ENCODE data around the gene AUTS2. TPM values are rescaled to one million over a fixed set of nuclear protein-coding genes. Genes with fewer than 3 reads are reported as not detected.

The AUTS2 gene
- total and polyA plus RNA-seq, 9 of the 15 experiments (the other 6 are each of a cell fraction or from before 2014, with no cell fraction given) = 0.58 TPM; not detected in 8

GRCh38 chr7:70574314-70574834 lies 976.1 kb downstream of the AUTS2 start:
- H3K36me3 ChIP-seq (ENCODE audit: control insufficient read depth, insufficient read depth, low read length) = no peaks in the 10 kb centered on the region
- POLR2A ChIA-PET = interaction anchor here (0.6 to 0.8 kb wide), 3 partner anchors 10 to 756 kb away, joined by 3 read pairs; no protein-coding TSS in a partner anchor
- intact Hi-C loops (cut with micrococcal nuclease) (no loop called here), in situ Hi-C loops (cut with MboI) (no loop called here)
- H4K20me1 ChIP-seq (replicated peaks; ENCODE audit: control insufficient read depth, insufficient read depth, low read length) = 0 out of 2 replicates have a peak, but pooled peaks cover under 1% of the 10 kb centered on the region
- WGBS (ENCODE audit: insufficient coverage, low coverage, missing lambda C conversion rate) = 6% methylated on average over 5 of the region's 5 CpGs
- no peak overlapping the region for H3K27ac ChIP-seq (ENCODE audit: extremely low read depth, low read depth, low read length)
- DNase-seq (ENCODE audit: extremely low read depth in 1 of 4, low spot score in 3 of 4) (no peak), FAIRE-seq (no peak), ATAC-seq (no peak)
- H3K4me1 ChIP-seq (replicated peaks in 1 of 2; ENCODE audit: control insufficient read depth in 2 of 2, insufficient read depth in 2 of 2, low read length in 2 of 2) = peaks cover 0 to 12% of the 10 kb centered on the region in 2 experiments; a peak in 3 of 5 replicates
- no TSS peak for BruUV-seq (replicated peaks)
- H3K9me3 ChIP-seq (replicated peaks; ENCODE audit: control insufficient read depth, insufficient read depth, low read depth, low read length) = no peaks in the 10 kb centered on the region
- no peaks in the 10 kb centered on the region for H3K9me1 ChIP-seq (ENCODE audit: control insufficient read depth, insufficient read depth, low read length)
- H3K9ac ChIP-seq (ENCODE audit: insufficient read depth in 1 of 2, low read depth in 2 of 2, low read length in 2 of 2) = no peak overlapping the region
- no peaks in the 10 kb centered on the region for H3K27me3 ChIP-seq (ENCODE audit: control insufficient read depth in 2 of 2, insufficient read depth in 2 of 2, low read length in 2 of 2)
- no peak overlapping the region for H2AFZ ChIP-seq (ENCODE audit: low read depth, low read length)
- CTCF ChIA-PET (ENCODE audit: low intra/inter-chr PET ratio) = no interaction called here
- H3K79me2 ChIP-seq (ENCODE audit: control insufficient read depth, insufficient read depth, low read length) = no peaks in the 10 kb centered on the region
- no peak overlapping the region for H3K4me3 ChIP-seq
- H3K4me2 ChIP-seq (ENCODE audit: insufficient read depth, low read length) = no peak overlapping the region
- TF ChIP-seq ZNF23 (CRISPR knock-in tag; IDR thresholded peaks at IDR 0.05) (no peak), ID3 (CRISPR knock-in tag; IDR thresholded peaks at IDR 0.05) (no peak), ID3 (tag; IDR thresholded peaks at IDR 0.05) (no peak), ZNF3 (CRISPR knock-in tag; IDR thresholded peaks at IDR 0.05) (no peak), PBX2 (CRISPR knock-in tag; IDR thresholded peaks at IDR 0.05; ENCODE audit: low read depth) (no peak), PBX2 (tag; conservative IDR thresholded peaks at IDR 0.05; ENCODE audit: low read depth) (no peak), ZBTB34 (CRISPR knock-in tag; IDR thresholded peaks at IDR 0.05) (no peak), SIN3A (IDR thresholded peaks at IDR 0.05; ENCODE audit: borderline replicate concordance in 2 of 2, control insufficient read depth in 1 of 2, low read depth in 2 of 2, low read length in 2 of 2) (no peak), DACH1 (IDR thresholded peaks at IDR 0.05; ENCODE audit: partially characterized antibody) (no peak), SFPQ (IDR thresholded peaks at IDR 0.05; ENCODE audit: low read depth, low read length) (no peak), ZHX1 (conservative IDR thresholded peaks at IDR 0.05; ENCODE audit: low read length) (no peak)
